HCT116 (cell line): ENCODE measurements around the gene DNM2.

Experiments used
- CTCF ChIP-seq, 3 experiments: fragments of 200-600 bp in 1 of 3; sonication (generic) in 1 of 3; IDR thresholded peaks in 2 of 3; conservative IDR thresholded peaks in 1 of 3; 2 replicates each; pipeline ENCODE4 v1.5.1; 2012 to 2017; ENCODE audit warnings: low read depth in 2 of 3, low read length in 2 of 3, antibody characterized with exemption in 1 of 3, borderline replicate concordance in 1 of 3, control low read depth in 1 of 3, mild to moderate bottlenecking in 1 of 3, mixed read lengths in 1 of 3, mixed run types in 1 of 3, moderate library complexity in 1 of 3; ENCODE audit not compliant: insufficient read depth in 1 of 3
- EZH2phosphoT487 ChIP-seq: fragments of 200-600 bp; IDR thresholded peaks from 2 replicates; pipeline ENCODE4 v1.6.1; 2018; ENCODE audit warnings: antibody characterized with exemption, borderline replicate concordance
- JUND ChIP-seq: IDR thresholded peaks from 2 replicates; pipeline ENCODE4 v1.6.1; 2012
- MAX ChIP-seq: IDR thresholded peaks from 2 replicates; pipeline ENCODE4 v1.6.1; 2012
- POLR2A ChIP-seq: IDR thresholded peaks from 2 replicates; pipeline ENCODE4 v1.7.0; 2011; ENCODE audit warnings: borderline replicate concordance; ENCODE audit not compliant: insufficient read depth, insufficient read length; ENCODE audit errors: extremely low read depth

- TF ChIP-seq CTCF (IDR thresholded peaks at IDR 0.05 in 2 of 3, conservative IDR thresholded peaks at IDR 0.05 in 1 of 3; ENCODE audit: borderline replicate concordance in 1 of 3, insufficient read depth in 1 of 3, low read depth in 2 of 3, low read length in 2 of 3) (no peak), EZH2phosphoT487 (no peak), POLR2A (no peak), MAX (no peak), JUND (no peak)
Observed at GRCh38 chr19:10832939-10833296, 115.0 kb downstream of the DNM2 start.
